HG03097 (cell line): Measurements from ENCODE around the gene POLR2I.
"Not testable (repeated sequence)": the region's sequence is repeated elsewhere in the genome, so short reads cannot be mapped to it uniquely, and the experiment has no call there.

Experiments
- ATAC-seq: cut with Tn5 transposase; IDR thresholded peaks from one replicate; pipeline ENCODE4 v1.9.1; 2021; ENCODE audit not compliant: unreplicated experiment, low FRiP score

POLR2I gene

DNA sequence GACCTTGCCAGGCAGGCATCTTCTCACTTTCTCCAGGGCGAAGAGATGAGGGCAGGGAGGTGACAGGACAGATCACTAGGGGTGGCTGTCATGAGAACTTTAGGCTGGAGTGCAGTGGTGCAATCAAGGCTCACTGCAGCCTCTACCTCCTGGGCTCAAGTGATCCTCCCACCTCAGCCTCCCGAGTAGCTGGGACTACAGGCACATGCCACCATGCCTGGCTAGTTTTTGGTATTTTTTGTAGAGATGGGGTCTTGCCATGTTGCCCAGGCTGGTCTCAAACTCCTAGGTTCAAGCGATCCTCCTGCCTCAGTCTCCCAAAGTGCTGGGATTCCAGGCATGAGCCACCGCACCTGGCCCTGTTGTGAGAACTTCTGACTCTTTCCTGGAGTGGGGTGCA, 20.2 kb upstream of the POLR2I start:
- ATAC-seq: not testable (repeated sequence)

DNA sequence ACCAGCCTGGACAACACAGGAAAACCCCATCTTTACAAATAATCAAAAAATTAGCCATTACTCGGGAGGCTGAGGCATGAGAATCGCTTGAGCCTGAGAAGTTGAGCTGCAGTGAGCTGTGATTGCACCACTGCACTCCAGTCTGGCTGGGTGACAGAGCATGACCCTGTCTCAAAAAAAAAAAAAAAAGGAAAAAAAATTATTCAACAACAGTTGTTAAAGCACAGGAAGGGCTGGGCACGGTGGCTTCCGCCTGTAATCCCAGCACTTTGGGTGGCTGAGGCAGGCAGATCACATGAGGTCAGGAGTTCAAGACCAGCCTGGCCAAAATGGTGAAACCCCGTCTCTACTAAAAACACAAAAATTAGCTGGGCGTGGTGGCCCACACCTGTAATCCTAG, 16.5 kb upstream of the POLR2I start:
- not testable (repeated sequence) for ATAC-seq

DNA sequence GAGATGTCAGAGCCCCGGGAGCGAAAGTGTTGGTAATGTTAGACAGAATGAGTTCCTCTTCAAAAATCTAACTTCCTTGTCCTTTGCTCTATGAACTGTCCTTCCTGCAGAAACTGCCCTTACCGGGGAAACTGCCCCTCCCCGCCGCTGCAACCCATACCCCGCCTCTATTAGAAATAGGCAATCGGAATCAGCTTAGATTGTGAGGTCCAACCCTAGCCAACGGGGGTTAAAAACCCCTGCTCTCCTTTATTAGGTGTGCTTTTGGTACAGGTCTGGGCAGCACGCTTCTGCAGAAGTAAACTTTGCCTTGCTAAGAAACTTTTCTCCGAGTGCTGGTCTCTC, 13.7 kb upstream of the POLR2I start:
- no peak for ATAC-seq

DNA sequence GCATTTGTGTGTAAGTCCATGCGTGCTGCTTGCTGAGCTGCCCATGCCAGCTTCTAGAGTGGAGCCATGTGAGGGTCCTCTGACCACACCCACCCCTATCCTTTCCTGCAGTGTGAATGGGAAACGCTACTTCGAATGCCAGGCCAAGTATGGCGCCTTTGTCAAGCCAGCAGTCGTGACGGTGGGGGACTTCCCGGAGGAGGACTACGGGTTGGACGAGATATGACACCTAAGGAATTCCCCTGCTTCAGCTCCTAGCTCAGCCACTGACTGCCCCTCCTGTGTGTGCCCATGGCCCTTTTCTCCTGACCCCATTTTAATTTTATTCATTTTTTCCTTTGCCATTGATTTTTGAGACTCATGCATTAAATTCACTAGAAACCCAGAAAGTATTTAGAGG, 10.9 kb upstream of the POLR2I start:
- no peak for ATAC-seq

DNA sequence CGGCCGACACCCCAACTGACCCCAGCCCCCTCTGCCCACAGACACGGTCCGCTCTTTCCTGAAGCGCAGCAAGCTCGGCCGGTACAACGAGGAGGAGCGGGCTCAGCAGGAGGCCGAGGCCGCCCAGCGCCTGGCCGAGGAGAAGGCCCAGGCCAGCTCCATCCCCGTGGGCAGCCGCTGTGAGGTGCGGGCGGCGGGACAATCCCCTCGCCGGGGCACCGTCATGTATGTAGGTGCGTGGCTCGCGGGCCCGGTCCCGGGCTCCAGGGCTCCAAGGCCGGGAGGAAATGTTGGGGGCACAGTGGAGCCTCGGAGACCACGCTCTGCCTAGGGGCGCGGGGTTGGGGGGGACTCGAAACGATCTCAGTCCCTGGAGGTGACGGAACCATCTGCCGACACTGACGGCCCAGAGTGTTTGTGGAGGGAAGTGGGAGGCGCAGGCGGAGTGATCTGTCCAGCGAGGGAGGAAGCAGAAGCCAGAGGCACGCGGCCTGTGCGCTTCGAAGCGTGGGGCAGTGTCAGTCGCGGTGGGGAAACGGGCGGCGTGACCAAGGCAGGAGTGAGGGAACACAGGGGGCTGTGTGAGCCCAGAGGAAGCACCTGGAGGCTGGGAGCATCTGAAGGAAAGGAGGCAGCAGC, 6.9 kb upstream of the POLR2I start:
- no peak for ATAC-seq

DNA sequence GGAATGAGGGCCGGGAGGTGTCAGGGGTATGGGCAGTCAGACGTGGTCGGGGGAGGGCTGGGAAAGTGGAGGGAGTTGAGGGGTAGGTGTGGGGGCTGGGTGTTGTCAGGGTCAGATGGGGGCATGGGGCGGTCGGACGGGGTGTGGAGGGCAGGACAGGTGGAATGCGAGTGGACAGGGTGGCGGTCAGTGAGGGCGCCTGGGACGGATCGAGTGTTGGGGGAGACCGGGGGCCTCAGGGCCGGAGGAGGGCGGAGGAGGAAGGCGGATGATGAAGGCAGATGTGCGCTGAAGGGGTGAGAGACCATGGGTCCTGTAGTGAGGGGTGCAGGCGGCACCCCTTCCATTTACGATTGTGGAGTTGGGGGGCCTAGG, 6.3 kb upstream of the POLR2I start:
- no peak for ATAC-seq

DNA sequence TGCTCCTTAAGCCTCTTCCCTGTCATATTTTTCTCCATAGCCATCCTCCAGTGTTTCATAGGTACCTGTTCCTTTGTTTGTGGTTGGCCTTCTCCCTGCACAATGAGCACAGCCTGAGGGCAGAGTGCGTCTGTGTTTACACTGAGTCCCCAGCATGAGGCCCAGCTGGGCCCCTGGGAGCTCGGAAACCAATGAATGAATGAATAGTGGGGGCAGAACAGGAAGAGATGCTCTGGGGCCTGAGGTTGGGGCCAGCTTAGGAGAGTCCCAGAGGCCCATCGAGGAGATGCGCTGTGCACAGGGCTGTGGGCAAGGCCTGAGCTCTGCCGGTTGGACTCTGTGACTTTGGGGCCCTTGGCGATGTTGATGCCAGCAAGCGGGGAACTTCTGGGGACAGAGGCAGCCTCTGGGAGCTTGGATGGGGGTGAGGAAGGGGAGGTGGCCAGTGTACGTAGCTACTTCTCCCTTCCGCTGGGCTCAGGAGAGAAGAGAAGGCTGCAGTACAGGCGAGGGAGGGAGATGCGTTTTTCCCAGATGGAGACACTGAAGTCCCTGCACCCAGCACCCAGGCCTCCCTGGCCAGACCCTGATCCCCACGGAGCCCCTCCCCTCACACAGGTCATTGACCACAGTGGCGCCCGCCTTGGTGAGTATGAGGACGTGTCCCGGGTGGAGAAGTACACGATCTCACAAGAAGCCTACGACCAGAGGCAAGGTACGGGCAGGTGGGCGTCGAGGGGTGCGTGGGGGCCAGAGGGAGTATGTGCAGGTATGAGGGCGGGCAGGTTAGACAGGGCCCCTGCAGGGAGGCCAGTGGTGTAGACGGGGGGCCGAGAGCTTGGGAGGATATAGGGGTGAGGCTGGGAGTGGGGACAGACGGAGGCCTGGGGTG, 5.7 kb upstream of the POLR2I start:
- no peak for ATAC-seq

DNA sequence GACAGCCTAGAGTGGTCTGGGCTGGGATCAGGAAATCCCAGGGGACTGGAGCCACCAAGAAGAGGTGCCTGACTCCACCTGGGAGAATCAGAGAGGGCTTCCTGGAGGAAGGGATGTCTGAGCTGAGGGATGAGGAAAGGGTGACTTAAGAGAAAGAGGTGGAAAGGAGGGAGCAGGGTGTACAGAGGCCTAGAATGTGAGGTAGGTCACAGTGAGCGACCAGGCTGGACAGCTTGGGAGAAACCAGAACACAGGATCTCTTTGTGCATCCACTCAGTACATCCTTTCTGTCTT, 1.6 kb upstream of the POLR2I start:
- ATAC-seq: no peak

DNA sequence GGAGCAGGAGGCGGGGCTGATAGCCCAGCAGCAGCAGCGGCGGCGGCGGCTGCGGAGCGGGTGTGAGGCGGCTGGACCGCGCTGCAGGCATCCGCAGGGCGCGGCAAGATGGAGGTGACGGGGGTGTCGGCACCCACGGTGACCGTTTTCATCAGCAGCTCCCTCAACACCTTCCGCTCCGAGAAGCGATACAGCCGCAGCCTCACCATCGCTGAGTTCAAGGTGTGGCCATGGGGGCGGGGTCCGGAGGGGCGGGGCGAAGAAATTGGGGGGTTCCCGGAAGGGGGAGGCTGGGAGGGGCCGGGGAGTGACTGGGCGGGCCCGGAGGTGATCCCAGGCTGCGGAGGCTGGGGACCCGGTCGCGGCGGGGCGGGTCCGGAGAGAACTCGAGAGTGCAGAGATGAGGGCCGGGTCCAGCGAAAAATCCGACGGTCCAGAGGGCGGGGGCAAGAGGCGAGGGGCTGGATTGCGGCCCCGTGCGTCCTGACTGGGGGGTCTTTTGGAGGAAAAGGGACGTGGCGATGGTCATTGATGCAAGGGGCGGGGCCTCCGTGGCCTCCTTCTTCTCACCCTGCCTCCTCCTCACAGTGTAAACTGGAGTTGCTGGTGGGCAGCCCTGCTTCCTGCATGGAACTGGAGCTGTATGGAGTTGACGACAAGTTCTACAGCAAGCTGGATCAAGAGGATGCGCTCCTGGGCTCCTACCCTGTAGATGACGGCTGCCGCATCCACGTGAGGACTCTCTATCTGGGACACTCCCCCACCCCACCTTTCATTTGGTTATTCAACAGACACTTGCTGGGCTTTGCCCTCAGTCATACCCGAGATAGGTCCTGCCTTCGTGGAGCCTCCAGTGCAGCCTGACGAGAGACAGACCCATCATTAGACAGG, 1.0 kb upstream of the POLR2I start, which contains the start of gene TBCB:
TBCB (plus strand) TSS at position 16 of the 891 bp plus-strand sequence; CDS start at position 109, 93 bp downstream.
- no peak for ATAC-seq

DNA sequence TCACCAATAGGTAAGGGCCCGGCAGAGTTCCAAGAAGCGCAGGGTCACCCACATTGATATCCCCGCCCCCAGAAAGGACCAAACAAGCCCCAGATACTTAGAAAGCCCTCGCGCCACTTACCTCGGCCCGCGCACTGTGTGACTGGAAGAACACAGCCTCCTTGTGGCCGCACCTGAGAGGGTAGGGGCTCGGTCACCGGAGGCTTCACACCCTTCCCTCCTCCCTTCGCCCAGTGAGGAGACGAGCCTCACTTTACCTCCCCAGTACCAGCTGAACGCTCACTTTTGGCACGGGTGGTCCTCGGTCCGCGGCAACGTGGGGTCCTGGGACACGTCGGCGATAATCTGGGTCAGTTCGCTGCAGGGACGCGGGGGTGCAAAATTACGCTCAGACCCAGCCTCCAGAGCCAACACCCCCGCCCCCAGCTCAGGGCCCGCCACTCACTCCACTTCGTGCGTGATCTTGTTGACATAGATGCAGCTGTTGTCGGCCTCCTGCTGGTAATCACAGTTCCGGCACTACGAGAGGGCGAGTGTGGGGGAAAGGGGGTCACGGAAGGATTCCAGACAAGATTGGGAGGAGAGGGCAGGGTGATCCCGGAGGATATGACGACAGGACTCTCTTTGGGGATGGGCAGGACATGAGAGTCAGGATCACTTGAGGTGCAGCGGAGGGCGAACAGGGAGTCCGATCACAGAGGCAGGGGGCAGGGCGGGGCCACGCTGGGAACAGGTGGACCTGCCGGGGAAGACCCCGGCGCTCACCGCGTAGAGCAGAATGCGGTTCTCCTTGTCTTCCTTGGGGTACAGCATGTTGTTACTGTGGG, 568 bp downstream of the POLR2I start:
- ATAC-seq: no peak

DNA sequence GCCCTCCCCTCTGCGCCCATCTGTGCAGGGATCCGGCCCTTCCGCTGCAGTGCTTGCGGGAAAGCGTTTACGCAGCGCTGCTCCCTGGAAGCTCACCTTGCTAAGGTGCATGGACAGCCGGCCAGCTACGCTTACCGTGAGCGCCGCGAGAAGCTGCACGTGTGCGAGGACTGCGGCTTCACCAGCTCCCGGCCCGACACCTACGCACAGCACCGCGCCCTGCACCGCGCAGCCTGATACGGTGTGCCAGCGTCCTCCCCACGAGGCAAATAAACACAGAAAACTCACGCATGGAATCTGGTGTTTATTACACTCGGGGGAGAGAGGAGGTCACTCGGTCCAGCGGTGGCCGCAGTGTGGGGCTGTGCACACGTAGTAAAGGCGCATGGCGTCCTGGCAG, 1.2 kb downstream of the POLR2I start:
- ATAC-seq: no peak

DNA sequence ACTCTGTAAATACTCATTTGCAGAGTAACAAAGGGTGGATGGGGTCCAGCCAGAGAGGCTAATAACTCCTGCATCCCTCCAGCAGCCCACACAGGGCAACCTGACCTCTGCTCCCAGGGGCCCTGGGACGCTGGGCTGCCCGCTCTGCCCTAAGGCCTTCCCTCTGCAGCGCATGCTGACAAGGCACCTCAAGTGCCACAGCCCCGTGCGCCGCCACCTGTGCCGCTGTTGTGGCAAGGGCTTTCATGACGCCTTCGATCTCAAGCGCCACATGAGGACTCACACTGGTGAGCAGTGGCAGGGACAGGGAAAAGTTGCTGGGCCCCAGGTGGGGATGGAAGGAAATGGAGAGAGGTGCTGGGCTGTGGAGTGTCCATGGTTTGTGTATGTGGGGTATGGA, 2.0 kb downstream of the POLR2I start:
- no peak for ATAC-seq

DNA sequence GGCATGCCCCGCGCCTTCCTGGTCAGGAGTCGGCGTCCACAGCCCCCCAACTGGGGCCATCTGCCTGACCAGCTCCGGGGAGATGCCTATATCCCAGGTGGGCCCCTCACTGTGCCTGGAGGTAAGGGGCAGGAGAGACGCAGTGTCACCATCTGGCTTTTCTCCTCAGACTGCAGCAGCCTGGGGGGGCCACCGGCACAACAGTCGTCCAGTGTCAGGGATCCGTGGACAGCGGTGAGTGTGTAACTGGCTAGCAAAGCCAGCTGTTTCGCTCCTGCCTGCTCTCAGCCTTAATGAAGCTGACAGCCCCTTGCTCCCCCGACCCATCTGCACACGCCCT, 3.5 kb downstream of the POLR2I start:
- no peak for ATAC-seq

DNA sequence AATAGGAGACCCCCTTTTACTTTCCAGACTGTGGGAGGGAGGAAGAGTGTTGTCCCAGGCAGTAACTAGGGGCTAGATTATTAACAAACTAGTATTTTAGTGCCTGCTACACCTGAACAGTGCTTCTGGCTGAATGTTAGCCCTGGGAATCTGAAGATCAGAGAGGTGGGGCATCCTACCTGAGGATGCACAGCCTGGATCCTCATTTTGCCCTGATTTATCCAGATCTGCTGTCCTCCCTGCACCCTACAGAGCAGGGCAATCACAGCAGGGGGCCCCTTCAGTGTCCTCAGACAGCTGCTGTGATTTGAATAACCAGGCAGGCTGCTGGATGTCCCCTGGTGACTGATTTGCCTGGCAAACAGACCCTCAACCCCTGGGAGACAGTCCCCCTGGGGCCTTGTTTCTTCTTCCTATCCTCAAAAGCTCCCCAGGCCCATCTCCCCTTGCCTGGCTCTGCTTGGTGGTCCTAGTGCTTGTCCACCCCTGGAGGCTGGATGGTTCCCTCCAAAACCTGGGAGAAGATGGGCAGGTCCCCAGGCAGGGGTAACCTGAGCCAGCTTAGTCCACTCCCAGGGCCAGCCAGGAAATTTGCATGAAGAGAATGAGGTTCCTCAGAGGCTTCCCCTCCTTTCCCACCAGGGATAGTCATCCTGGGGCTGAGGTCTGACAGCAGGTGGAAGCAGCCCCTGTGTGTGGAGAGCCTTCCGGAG, 4.0 kb downstream of the POLR2I start, which contains the start of gene OVOL3:
OVOL3 (plus strand) TSS at position 657 of the 713 bp plus-strand sequence. CDS start 60 bp downstream, outside the sequence.
- no peak for ATAC-seq

DNA sequence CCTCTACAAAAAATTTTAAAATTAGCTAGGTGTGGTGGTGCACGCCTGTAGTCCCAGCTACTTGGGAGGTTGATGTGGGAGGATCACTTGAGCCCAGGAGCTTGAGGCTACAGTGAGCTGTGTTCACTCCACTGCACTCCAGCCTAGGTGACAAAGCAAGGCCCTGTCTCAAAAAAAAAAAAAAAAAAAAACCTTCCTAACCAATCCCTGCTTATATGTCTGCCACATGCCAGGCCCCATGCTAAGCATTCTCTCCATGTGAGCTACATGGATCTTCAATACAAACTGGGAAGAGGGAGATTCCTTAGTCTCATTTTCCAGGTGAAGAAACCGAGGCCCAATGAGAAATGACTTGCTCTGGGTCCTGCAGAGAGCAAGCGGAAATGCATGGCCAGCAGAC, 6.0 kb downstream of the POLR2I start:
- no peak for ATAC-seq

DNA sequence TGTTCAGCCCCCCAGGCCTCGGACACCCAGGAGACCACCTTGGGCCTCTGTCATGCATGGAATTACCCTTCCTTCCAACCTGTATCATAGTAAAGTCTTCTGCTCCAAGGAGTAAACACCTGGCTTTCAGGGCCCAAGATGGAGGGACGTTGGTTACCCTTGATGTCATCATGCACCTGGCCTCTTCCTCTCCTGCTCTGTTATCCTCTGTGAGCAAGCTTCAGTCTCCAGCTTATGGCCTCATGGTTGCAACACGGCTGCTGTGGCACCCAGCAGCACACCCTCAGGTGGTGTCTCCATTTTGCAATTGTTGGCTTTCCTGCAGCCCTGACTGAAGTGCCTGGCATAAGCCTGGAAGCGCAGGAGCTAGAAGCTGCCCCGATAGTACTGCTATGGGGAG, 7.7 kb downstream of the POLR2I start:
- no peak for ATAC-seq

DNA sequence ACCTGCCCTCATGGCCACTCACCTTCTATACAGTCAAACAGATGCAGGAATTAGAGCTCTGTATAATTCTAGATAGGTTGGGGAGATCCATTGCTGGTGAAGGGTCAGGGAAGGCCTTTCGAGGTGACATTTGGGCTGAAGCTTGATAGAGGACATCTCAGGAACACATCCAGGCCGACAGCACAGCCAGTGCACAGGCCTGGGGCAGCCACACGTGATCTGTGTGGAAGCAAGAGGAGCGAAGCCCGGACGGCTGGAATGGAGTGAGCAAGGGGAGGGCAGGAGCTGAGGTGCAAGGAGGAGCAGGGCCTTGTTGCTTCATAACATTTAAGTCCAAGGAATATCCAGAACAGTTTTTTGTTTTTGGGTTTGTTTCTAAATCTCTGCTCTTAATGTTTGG, 8.2 kb downstream of the POLR2I start:
- ATAC-seq: no peak

DNA sequence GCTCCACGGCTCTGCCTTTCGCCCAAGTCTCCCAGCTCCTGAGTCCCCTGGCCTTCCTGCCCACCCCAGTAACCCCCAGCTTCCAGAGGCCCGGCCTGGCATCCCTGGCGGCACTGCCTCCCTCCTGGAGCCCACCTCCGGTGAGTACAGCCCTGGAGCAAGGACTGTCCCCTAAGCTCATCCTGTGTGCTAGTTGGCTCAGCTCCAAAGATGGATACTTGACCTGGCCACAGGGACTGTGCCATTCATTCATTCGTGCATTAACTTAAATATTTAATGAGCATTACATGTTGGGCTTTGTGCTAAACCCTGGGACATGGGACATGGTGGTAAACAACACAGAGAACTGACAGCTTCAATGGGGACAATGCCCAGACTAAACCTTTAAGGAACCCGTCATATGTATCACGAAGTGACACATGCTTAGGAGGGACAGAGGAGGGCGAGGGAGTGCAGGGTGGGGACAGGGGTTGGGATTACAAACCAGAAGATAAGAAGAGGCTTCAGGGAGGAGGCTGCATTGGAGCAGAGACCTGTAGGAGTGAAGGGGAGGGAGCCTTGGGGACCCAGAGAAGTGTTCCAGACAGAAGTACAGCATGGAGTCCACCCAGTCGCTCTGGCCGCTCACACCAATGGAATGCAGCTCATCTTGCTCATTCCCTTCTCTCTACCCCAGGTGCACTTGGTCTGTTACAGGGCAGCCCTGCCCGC, 10.7 kb downstream of the POLR2I start:
- no peak for ATAC-seq

DNA sequence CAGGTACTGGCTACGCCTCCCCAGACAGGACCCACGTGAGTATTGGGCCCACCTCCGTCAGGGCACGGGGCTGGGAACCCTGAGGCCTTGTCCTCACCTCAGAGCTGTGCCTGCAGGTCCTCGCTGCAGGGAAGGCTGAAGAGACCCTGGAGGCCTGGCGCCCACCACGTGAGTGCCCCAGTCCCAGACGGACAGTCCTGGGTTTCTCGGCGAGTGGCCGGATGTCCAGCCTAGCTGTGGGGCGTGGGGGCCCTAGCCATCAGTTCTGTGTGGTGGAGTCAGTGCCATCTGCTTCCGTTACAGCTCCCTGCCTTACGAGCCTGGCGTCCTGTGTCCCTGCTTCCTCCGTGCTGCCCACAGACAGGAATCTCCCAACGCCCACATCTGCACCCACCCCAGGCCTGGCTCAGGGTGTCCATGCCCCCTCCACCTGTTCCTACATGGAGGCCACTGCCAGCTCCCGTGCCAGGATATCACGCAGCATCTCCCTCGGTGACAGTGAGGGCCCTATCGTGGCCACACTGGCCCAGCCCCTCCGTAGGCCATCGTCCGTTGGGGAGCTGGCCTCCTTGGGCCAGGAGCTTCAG, 11.5 kb downstream of the POLR2I start:
- no peak for ATAC-seq
